Measurements from ENCODE around the gene DAP.

DAP gene

DNA sequence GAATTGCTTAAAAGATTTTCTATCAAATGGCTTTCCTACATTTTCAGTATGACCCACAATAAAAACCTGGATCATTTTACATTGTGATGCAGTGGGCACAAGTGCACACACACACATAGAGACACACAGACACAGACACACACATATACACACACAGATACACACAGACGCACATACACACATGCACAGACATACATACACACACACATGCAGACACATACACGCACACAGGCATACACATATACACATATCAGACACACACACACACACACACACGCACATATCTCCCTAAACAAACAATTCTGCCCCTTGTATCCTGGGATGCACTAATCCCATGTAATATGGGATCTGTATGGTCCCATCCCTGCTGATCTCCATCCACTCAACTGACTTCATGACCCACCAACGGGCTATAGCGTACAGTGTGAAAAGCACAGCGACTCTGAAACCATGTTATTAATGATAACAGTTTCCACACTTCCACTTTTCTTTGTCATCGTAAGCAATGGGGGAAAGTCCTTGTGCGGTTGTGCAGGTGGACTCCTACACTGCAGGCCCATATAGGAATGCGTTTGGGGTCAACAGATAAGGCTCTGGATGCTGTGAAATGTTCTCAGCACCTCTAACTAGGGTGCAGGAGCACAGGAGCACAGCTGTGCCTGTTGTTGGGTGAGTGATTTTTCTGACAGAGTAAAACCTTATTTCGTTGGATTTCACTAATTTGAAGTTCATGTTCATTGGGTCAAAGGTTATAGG is 52.7 kb downstream of the DAP start:
- no peak for DNase-seq

DNA sequence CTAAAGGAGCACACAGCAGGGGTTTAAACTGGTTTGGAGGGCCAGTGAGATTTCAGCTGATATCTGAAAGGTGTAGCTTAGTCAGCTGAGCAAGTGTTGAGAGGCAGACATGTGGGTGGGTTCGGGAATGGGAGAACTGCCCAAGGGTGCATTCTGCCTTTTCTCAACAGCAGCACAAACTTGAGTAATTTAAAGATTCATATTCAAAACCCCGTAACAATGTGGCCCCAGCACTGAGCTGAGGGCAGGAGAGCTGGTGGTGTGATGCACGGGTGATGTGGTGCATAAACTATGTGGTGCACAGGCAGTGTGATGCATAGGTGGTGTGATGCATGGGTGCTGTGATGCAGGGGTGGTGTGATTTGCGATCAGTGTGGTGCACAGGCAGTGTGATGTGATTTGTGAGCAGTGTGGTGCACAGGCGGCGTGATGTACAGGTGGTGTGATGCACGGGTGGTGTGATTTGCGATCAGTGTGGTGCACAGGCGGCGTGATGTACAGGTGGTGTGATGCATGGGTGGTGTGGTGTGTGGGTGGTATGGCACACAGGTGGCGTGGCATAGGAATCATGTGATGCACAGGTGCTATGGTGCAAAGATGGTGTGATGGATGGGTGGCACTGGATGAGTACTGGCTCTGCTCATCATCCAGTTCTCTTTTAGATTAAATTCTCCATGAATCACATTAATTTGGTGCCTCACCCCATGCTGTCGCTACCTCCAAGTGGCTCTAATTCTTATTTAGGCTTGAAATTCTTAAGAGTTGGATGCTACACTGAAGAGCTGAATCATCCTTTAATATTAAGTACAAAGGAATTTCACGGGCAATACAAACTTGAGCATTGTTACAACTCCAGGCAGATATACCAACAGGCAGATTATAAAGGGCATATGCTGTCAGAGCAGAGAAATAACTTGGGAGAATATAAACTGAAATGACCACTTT is 53.6 kb downstream of the DAP start:
- no peak for DNase-seq

DNA sequence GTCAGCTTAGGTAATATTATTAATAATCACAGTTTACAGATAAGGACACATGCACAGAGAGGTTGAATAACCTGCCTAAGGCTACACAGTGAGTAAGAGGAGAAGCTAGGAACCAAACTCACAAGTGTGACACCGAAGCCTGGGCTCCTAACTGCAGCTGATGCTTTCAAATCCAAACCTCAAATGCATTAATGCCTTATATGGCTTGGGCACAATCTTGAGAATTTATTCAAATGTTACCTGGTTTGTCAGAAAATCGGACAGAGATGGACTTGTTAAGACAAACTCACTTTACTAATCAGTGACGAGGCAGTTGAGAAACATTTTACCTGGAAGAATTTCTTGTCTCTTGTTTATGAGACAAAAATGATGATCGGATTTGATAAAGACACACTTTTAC is 54.7 kb downstream of the DAP start:
- no peak for DNase-seq

DNA sequence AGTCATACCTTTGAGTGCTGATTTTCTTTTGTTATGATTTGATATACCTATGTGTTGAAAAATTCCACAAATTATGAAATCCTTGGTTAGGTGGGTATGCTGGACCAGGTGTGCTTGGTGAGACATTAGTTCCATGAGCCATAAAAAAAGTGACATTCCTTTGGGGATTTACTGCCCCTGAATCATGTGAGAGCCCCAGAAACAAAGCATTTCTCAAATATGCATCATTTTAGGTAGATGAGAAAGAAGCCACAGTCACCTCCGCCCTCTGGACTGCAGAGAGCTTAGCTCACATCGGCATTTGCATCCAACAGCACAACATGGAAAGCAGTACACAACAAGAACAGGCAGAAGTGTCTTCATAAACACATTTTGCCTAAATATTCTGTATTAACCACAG is 55.3 kb downstream of the DAP start:
- no peak for DNase-seq

DNA sequence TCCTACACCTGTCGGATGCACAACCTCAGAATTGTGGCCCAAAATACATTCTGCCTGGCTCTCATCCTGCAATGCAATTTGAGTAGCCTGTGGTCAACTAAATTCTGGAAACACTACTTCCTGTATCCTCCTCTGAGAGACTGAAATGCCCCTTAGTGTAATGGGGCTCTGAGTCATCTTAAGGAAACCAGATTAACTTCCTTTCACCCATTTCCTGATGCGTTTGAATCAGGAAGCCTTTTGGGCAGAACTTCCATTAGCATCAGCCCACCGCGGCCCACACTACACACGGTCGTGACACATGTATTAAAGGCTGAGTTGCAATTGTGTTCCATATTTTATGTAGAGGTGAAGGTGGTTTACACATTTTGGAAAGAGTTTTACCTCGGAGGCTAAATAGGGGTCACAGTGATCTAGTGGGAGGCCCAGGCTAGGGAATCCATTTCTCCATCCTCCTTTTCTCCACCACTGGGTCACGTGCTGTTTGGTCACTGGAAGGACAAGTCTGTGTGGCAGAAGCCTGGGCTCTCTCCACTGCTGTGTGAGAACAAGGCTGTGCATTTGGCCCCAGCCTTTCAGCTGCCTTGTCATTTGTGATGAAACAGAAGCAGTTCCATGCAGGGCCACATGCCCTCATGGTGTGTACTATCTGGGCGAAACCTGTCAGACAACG is 55.9 kb downstream of the DAP start:
- no peak for DNase-seq

DNA sequence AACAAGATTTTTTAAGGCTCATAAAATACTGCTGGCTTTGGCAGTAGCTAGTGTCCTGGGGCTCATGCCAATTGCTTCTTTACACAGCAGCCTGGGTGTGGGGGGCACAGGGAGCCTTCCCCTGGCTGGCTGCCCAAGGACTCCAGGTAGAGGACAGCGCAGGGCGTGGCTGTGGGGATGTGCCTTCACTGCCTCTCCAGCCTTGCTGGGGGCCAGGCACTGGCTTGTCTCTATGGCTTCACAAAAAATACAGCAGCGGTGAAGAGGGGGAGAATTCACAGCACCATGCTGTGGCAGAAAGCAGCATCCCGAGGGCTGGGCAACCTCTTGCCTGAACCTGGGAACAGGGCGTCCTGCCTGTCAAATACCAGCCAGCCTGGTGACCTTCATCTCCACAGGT is 57.4 kb downstream of the DAP start:
- no peak for DNase-seq

DNA sequence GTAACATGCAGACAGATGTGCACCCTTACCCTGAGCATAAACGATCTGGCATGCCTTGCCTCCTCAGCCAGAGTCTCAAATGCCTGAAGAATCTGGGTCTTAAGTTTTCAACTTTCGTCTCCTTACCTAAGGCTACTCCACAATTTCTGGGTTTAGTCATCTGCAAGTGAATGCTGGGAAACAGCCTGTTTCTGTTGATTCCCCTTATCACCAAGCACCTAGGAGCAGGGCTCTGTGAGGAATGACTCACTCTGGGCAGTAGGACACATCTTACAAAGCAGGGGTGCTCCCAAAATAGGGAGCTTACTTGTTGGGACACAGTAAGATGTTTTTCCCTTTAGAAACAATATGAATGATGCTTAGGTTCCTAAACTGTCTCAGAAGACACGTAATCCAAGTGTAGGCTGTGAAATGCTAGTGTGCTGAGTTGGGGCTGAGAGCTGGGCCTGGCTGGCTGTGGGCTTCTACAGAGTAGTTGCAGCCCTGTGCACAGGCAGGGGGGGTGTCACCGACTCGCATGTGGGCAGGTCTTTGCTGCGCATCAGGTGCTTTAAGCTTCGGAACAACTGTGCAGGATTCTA is 58.0 kb downstream of the DAP start:
- DNase-seq = no peak

DNA sequence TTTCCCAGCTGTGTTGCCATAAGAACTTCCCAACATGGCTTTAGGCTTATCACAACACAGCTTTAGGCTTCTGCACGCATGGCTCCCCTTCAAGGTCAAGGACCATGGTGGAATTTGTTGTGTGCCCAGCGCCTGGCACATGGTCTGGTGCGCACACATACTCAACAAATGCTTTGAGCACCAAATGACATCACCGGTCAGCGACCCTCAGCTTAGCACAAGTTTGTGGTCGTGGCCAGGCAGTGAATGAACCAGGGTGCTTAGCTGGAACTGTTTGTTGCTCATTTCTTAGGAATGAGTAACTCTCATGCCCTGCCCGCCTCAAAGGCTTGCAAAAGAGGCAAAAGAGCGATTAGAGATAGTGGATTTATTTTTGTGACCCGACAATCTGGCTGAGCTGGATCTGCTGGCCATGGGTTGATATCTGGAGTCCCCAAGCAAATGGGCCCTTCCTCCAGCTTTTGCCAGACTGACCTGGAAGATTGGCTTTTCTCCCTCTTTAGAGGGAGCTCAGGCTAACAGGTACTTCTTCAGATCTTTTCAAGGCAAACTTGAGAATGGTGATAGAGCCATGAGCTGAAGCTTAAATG is 58.9 kb downstream of the DAP start:
- no peak for DNase-seq

DNA sequence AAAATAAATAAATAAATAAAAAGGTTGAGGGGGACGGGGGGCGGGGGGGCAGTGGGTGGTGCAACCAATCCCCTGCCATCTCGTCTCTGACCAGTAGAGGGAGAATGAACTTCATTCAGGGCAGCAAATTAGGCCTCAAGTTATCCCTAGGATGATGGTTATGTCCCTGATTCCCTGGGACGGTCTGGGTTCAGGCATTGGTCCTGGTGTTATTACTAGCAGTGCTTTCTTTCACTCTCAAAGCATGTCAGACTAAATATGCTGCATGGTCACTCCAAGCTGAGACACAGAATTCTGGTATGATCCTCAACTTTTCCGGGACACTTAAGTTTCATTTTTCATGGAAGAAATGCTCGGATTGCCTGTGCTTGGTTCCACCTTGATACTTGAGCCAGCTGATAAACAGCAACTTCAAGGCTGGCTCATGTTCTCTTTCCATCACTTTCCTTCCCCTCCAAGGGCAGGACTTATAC is 59.4 kb downstream of the DAP start:
- no peak for DNase-seq

DNA sequence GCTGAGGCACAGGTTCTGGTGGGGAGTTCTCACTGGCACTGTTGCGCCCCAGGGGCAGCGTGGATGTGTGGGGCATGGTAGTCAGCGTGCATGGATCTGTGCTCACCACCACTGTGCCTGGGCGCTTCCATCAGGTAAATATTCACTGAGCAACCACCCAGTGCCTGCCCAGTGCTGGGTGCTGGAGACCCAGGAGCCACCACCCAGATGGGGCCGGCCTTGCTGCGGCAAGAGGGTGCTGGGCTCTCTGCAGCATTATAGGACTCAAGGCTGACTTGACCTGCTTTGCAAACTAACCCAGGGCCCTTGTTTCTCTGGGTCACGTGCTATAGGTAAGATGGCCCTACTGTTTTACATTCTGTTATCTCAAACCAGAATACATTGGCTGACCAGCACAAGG is 60.5 kb downstream of the DAP start:
- DNase-seq = no peak

DNA sequence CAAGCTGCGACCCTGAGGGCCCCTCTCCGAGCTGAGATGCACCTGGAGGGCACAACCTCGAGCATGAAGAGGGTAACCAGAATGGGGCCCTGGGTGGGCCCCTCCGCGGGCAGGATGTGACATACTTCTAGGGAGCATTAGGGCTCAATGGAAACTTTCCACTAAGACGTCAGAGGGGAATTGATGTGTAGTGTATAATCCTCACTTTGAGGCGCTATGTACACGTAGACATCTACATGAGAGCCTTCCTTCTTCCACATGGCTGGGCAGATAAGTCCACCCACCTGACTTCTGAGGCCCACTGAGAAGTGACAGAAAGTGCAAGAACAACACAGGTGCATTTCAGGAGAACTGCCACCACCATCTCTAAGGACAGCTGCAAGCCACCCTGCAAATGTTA is 61.0 kb downstream of the DAP start:
- DNase-seq = peak; percentile 29

DNA sequence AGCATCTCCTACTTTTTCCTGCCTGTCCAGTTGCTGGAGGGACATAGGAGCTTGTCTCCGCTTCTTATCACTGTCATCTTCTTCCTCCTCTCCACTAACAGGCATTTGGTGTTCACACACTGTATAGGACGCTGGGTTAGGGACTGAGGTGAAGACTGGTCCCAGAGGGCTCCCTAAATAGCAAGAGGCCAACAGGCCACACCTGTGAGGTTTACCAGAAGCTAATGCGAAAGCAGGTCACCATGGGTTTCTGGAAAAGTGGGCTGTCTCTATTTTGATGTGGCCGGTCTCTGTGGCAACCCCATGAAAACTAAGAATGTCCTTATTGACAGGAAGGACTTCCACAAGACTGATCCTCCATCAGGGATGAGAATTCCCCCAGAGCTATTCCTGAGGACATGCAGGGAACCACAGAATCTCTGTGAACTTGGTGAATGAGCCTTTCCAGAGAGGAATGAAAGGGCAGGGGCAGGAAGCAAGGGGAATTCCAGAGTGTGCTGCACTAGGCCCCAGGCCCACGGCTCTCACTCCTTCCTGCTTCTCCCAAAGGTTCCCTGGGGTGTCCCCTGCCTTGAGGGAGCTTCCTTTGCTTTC is 61.7 kb downstream of the DAP start:
- no peak for DNase-seq

DNA sequence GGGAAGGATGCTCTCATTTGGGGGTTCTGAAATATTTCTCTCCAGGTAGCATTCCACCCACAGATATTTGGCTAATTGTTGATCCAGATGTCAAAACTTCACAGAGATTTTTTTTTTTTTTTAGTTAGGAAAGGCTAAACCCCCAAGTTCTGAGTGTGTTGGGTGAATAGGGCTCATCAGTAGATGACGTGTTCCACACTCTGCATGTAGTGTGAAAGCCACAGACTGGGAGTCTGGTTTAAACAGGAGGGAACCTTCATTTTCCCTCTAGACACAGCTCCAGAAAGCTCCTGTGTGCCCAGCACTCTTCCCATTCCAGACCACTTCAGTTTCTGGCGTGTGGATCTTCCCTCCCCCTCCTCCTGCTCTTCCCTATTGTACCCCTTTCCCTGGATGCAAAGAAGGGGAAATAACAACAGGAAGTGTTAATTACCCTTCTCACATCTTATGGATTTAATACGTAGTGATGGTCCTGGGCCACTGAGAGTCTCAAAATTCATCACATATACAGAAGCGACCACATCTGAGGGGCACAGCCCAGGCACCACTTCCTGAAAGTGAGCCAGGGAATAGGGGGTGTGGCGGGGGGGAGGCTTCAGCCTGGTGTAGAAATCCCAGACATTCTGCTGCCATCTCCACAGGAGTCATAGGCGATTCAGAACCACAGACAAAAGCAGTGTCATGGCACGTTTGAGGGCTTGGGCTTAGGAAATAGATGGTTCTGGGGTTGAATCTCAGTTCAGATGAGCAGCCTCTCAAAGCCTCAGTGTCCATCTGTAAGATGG is 65.1 kb downstream of the DAP start:
- DNase-seq = no peak

DNA sequence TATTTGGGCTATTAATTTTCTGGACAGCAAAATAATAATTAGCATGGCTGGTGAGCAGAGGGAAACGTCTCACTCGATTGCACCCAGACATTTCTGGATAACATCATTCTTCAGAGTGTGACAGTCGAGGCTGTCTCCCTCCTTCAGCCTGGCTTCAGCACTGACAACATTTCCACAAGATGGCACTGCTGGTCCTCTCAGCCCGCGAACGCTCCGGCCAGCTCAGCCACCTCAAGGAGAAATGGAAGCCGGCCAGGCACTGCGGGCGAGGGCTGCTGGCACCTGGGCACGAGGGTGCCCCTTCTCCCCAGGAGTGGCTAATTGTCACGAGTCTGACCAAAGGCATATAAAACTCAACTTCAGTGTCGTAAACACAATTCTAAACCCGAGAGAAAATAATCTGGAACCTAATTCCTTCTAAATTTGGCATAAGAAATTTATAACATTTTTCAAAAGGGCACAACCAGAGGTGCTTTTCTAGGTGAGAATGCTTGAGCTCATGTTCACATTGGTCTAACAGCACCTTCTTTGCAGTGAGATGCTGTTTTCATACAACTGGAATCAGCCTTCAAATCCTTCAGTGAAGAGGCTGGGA is 65.9 kb downstream of the DAP start:
- DNase-seq = peak; percentile 33

DNA sequence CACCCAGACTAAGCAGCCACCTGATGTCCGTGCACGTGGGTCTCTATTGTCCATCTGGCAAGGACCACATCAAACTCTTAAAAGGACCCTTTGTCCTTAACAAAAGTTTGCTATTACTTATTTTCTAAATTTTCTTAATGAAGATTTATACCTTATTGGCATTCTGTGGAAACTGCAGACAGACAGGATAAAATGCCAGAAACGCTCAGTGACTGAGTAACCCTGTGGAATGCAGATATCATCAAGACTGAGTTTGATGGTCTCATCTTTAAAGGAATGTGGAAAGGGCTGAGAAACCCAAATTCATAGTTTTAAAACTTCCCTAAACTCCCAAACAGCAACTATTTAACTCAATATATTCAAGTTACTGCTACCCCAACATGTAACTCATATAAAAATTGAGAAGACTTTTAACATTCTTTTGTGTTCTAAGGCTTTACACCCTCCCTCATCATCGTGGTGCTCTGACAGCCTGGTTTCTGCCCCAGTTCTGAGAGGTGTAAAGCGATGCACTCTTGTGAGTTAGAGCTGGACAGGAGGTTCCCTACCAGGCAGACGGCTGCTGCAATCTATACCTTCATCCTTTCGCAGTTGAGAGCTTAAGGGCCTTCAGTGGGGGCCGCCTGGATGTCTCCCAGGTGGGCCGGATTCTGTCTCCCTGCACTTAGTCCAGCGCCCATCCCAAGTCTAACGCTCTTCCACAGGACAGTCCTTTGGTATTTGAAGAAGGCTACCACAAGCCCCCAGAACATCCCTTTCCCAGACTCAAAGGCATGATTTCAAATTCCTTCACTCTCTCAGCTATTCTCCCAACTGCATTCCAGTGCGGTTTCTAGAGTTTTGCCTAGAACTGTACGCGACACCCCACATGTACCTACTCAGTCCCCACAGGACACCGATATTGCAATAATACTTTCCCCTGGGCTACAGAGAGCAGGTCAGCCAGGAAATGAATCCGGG is 68.9 kb downstream of the DAP start:
- DNase-seq = no peak

DNA sequence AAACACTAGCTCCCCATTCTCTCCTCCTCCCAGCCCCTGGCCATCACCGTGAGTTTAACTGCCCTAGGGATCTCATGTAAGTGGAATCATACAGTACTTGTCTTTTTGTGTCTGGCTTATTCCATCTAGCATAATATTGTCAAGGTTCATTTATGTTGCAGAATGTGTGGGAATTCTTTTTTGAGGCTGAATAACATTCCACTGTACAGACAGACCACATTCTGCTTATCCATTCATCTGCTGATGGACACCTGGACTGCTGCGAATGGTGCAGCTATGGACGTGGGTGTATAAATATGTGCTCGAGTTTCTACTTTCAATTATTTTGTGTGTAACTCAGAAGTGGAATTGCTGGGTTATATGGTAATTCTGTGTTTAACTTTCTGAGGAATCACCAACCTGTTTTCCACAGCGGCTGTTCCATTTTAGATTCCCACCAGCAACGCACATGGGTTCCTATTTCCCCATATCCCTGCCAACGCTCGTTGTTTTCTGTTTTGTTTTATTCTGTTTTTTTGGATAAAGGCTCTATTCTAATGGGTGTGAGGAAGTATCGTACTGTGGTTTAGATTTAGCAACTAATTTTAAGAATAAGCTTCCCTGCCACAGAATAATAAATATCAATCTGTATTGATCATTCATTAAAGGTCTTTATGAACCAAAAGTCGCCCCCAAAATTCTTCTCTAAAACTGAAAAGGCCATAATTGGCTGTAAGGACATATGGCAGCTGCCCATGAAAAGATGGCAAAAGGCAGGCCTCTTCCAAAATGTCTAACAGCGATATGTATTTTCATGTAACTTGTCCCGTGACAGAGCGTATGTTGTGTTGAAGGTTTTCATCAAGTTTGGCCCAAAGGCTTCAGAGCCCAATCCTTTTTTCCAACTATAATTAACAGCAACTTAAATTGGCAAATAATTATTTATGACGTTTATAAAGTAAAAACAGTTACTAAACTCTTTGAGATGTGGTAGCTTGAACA is 70.3 kb downstream of the DAP start:
- DNase-seq = no peak

DNA sequence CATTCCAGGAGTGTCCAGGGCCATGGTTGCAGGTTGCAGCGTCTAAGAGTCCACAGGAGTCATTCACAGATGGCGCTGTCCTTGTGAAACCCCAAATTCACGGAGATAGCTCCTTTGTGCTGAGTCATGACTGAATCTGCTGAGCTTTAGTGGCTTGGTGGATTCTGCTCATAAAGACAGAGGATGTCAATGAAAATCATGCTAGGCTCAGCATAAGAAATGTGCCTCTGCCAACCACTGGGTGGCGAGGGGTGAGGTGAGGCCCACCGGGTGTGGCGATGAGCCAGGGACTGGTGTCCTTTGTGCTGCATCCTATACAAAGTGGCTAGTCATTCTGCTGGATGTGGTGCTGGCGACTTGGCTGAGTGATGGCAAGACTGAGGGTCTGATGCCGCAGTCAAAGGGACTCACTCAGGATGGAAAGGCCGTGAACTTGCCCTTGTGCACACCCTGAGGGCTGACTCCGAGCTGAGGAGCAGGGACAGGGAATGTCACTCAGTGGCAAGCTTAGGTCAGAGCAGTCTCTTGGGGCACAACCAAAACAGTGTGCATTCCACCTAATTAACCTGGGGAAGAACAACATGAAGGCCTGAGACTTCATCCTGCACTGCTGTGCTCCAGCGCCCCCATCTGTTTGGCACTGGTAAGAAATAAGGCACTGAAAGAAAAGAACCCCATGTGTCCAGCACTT is 71.5 kb downstream of the DAP start:
- DNase-seq = no peak

DNA sequence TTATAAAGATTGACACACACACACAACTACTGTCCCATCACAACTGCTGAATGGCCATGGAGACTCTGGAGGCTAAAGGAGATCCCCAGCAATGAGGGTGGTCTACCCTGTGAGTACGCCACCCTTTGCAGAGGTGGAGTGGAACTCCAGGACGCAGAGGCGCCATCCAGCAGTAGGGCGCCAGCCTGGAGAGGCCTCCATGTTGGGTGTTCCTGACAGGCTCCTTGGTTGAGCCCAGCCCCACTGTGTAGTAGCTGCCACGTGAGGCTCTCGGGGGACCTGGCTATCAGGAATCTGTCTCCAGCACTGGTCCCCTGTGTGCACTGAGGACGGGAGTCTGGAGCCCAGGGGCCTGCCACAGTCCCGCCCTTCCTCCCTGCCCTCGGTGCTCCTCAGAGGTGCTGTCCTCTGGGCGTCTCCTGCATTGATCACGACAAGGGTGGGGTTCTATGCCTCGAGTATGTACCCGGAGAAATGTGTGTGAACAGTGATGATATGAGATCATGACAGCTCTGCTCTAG is 72.3 kb downstream of the DAP start:
- no peak for DNase-seq
